ENCODE results near the gene MYOF. TPM values are rescaled to one million over a fixed set of nuclear protein-coding genes. Genes with fewer than 3 reads are reported as not detected.
A peak's percentile ranks its signal among the peaks of the same experiment; 100 is the strongest.

The MYOF gene
- total RNA-seq, 1 donor from 2014 or later = 68.2 TPM

DNA sequence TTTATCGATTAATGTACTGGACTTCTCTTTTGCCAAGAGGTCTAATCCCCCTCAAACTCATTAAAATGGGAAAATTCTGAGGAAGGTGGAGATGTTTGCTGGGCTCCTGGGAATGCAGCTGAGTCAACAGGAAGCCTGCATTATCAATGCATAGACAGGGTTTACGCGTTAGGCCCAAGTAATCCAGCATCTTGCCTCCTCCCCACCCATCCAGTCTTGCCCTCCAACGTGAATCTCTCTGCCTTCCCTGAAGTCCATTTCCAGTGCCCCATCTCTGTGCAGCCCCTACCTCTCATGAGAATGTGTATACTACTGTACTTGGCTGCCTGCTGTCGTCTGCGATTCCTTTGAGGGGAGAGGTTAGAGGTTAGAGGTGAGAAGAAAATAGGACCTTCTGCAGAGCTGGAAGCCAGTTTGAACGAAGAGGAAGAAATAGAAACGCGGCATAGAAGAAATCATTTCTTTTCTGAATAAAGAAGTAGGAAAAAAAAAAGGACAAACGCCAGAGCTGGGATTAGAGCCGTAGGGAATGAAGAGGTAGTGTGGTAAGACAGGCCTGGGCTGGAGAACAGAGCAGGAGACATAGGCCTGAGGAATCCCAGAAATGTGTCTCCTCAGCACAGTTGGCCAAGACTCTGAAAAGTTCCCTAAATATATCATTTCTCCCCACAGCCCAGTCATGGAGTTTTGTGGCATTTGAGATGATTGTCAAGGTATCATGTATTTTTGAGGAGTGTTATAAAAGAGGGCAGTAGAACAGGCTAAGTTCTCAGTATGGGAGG, 75.6 kb downstream of the MYOF start:
- intact Hi-C loops (cut with DNase I) = no loop called here
- Histone ChIP-seq H3K27me3 (no peaks in the 10 kb centered on the region), H3K4me1 (no peaks in the 10 kb centered on the region), H3K27ac (no peak overlapping the region), H3K4me3 (no peak overlapping the region), H3K9me3 (no peaks in the 10 kb centered on the region), H3K36me3 (peaks cover 35 to 55% of the 10 kb centered on the region in 2 donors)
- TF ChIP-seq, protein P1, sequence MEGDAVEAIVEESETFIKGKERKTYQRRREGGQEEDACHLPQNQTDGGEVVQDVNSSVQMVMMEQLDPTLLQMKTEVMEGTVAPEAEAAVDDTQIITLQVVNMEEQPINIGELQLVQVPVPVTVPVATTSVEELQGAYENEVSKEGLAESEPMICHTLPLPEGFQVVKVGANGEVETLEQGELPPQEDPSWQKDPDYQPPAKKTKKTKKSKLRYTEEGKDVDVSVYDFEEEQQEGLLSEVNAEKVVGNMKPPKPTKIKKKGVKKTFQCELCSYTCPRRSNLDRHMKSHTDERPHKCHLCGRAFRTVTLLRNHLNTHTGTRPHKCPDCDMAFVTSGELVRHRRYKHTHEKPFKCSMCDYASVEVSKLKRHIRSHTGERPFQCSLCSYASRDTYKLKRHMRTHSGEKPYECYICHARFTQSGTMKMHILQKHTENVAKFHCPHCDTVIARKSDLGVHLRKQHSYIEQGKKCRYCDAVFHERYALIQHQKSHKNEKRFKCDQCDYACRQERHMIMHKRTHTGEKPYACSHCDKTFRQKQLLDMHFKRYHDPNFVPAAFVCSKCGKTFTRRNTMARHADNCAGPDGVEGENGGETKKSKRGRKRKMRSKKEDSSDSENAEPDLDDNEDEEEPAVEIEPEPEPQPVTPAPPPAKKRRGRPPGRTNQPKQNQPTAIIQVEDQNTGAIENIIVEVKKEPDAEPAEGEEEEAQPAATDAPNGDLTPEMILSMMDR (IDR thresholded peaks at IDR 0.05) = no peak
- no peak for DNase-seq (ENCODE audit: low spot score in 2 of 2)

DNA sequence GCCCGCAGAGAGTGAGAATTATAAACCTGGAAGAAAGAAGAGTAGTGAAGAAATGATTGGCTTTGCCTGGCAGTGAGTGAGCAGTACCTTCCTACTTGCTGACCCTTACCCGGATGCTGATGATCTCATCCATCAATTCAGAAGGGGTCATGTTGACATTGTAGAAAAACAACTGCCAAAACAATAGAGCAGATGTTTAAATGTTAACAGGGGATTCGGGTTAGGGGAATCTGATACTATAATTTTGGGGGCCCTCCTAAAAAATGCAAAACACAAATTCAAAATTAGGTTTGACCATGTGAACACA, 78.1 kb downstream of the MYOF start:
- Histone ChIP-seq H3K4me3 (no peak overlapping the region), H3K27me3 (no peaks in the 10 kb centered on the region), H3K4me1 (peaks cover 0 to 3% of the 10 kb centered on the region in 2 donors), H3K27ac (peak overlapping the region in 1 of 2 donors; percentile 24), H3K36me3 (peaks cover 45 to 59% of the 10 kb centered on the region in 2 donors), H3K9me3 (no peaks in the 10 kb centered on the region)
- TF ChIP-seq, protein P1 (IDR thresholded peaks at IDR 0.05) = no peak
- intact Hi-C loops (cut with DNase I) = no loop called here
- DNase-seq (ENCODE audit: low spot score in 2 of 2) = no peak

DNA sequence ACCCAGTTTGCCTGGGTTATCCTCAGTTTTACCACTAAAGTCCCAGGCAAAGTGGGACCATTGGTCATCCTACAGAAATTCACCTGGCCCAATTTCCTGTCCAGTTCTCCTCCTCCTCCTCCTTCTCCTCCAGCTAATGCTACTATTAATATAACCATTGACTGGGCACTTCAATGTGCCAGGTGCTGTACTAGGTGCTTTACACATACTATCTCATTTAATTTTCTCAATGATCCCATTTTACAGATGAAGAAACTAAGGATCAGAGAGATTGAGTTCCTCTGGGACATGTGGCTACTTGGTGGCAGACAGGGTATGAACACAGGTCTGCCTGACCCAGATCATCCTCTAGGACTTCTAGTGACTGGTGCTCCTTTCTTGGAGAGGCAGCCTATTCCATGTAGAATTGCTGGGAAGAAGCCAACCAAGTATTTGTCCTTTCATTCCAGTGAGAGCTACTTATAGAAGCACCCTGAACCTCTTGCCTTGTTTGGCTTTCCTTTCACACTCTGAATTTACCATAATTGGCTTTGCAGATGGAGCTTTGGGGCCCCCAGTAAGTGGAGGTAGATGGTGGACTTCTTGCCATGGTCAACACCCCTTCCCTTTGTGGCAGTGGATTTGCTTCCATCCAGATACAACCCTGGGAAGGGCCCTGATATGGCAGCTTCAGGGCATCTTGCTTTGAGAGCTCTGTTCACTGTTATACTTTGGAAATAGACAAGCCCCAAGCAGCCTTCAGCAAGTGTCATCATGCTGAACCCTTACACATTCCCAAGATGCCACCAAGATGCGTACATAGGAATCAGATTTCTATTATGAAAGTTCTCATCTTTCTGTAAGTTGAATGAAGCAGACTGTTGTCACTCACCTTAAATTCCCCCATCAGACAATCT, 78.7 kb downstream of the MYOF start:
- DNase-seq (ENCODE audit: low spot score in 2 of 2) = no peak
- intact Hi-C loops (cut with DNase I) = no loop called here
- peaks cover 0 to 3% of the 10 kb centered on the region in 2 donors for H3K4me1 ChIP-seq
- H3K36me3 ChIP-seq = peaks cover 45 to 59% of the 10 kb centered on the region in 2 donors
- no peak overlapping the region for H3K4me3 ChIP-seq
- no peaks in the 10 kb centered on the region for H3K9me3 ChIP-seq
- no peaks in the 10 kb centered on the region for H3K27me3 ChIP-seq
- TF ChIP-seq, protein P1 (IDR thresholded peaks at IDR 0.05) = no peak
- H3K27ac ChIP-seq = peak overlapping the region in 1 of 2 donors; percentile 24

DNA sequence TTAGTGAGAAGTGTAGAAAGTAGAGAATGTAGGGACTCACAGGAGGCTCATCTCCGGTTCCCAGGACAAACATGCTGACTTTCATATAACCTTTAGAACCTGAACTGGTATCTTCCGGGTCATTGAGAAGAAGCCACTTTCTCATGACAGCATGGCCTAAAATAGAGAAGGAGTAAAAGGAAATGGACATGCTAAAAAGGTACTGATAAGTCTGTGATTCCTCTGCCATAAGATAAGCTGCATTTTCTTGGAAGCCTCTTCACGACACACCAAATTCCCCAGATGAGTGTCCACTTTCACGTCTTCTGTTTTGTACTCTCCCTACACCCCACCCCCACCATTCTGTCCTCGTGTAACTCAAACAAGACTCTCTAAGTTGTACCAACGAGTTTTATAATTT, 79.9 kb downstream of the MYOF start:
- Histone ChIP-seq H3K4me1 (peaks cover 0 to 3% of the 10 kb centered on the region in 2 donors), H3K27me3 (no peaks in the 10 kb centered on the region), H3K9me3 (no peaks in the 10 kb centered on the region), H3K36me3 (peaks cover 44 to 52% of the 10 kb centered on the region in 2 donors), H3K4me3 (no peak overlapping the region), H3K27ac (no peak overlapping the region)
- intact Hi-C loops (cut with DNase I) = no loop called here
- no peak for DNase-seq (ENCODE audit: low spot score in 2 of 2)
- TF ChIP-seq, protein P1 (IDR thresholded peaks at IDR 0.05) = no peak

DNA sequence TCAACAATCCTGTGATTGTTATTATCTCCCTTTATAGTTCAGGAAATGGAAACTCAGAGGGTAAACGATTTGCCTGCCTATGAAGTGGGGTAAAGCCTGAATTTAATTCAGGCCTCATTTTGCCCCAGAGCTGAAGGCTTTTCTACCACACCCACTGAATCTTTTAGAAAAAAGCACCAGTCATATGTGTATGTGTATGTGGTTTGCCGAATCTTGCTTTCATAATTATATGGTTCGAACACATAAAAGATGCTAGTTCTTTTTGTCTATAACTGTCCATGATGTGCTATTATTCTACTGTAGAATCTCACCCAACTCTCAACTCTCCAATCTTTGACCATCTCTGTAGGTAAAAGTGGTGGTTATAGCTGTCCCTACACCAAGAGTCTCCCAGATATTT, 83.6 kb downstream of the MYOF start:
- H3K4me3 ChIP-seq = no peak overlapping the region
- H3K27ac ChIP-seq = peak overlapping the region; percentile 41
- intact Hi-C loops (cut with DNase I) = loop anchor here (2.0 kb wide), 1 partner anchor 16 kb away; no protein-coding TSS in a partner anchor
- H3K27me3 ChIP-seq = no peaks in the 10 kb centered on the region
- H3K9me3 ChIP-seq = no peaks in the 10 kb centered on the region
- peaks cover 0 to 3% of the 10 kb centered on the region in 2 donors for H3K4me1 ChIP-seq
- no peak for DNase-seq (ENCODE audit: low spot score in 2 of 2)
- TF ChIP-seq, protein P1 (IDR thresholded peaks at IDR 0.05) = no peak
- H3K36me3 ChIP-seq = peaks cover 35 to 47% of the 10 kb centered on the region in 2 donors
